T-helper 2 cell treated with Interferon-gamma antibody and Interleukin-4, amounts not matched to agents 100 ng/mL and 5 ng/mL, for 36 hours (primary cell): ENCODE measurements around the gene SFXN3. TPM values are rescaled to one million over a fixed set of nuclear protein-coding genes. Genes with fewer than 3 reads are reported as not detected.

Source experiments
- intact Hi-C: fragments of 100-400 bp; cut with micrococcal nuclease; formaldehyde crosslinking; loops from one replicate; pipeline ENCODE4 v1.15.1; 2023
- total RNA-seq: library from RNA; stranded (reverse); gene quantifications from 2 replicates; pipeline ENCODE4 v1.2.3, GENCODE V29; 2022

SFXN3 gene
- total RNA-seq, 1 donor from 2014 or later, result 29.2 TPM

DNA sequence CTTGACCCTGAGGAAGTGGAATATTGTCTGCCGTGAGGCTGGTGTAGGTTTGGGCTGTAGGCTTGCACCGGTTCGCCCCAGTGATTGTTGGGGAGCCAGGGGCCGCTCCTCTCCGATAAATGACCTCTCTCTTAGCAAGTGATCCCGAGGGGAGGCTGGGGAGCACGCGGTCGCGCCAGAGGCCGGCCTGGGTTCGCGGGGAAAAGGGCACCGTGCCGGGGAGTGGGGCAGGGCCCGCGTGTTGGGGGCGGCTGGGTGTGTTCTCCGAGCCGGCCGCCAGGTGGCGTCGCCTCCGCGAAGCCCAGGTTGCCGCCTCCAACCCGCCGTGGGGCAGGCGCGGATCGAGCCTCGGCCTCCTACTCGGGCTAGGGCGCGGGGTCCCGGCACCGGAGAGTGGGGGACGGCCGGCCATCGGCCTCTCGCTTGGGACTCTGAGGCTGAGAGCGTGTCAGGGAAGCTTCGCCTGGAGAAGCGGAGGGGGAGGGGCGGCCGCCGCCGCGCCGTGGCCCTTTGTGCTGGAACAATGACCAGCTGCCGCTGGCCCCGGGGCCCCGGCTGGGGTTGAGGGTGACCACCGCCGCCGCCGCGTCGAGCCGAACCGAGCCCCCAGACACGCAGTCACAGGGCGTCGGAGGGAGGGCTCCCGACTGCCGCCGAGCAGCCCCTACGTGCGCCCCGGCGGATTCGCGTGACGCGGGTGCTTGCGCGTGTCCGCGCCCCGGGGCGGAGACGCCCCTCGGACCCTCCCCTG lies 31.9 kb upstream of the SFXN3 start:
- intact Hi-C loops, result loop anchor here (1.0 kb wide), 2 partner anchors 14 to 32 kb away; partner anchors contain the start of genes PDZD7 and SFXN3

GRCh38 chr10:100999742-101000126 lies 31.3 kb upstream of the SFXN3 start, which contains the start of gene LZTS2:
TSS of gene LZTS2 (plus strand) at chr10:100999808. CDS start at chr10:101002539, 2,731 bp downstream.
- intact Hi-C loops, result loop anchor here (1.0 kb wide), 2 partner anchors 14 to 32 kb away; partner anchors contain the start of genes PDZD7 and SFXN3

GRCh38 chr10:101000127-101000914 lies 30.7 kb upstream of the SFXN3 start:
- intact Hi-C loops, result no loop called here

GRCh38 chr10:101000915-101001658 lies 29.9 kb upstream of the SFXN3 start:
- intact Hi-C loops, result no loop called here

DNA sequence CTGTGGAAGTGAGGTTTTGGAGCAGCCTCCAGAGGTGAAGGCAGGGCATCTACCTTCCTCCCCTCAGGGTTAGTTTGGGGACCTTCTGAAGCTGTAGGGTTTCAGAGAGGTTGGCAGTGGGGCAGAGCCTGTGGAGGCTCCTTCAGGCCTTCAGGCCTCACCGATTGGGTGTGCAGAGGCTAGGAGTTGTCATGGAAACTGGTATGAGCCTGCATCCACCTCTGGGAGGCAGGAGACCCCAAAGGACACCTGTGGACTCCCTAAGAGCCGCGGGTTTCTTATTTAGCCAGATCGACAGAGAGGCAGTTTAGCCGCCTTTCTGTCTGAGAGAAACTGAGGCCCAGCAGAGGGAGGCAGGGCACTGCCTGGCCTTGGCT lies 29.4 kb upstream of the SFXN3 start:
- intact Hi-C loops, result no loop called here

DNA sequence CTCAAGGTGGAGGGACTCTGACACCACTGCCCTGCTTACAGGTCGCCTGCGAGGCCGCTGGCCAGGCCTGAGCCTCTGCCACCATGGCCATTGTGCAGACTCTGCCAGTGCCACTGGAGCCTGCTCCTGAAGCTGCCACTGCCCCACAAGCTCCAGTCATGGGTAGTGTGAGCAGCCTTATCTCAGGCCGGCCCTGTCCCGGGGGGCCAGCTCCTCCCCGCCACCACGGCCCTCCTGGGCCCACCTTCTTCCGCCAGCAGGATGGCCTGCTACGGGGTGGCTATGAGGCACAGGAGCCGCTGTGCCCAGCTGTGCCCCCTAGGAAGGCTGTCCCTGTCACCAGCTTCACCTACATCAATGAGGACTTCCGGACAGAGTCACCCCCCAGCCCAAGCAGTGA lies 28.6 kb upstream of the SFXN3 start:
- intact Hi-C loops, result no loop called here

GRCh38 chr10:101003639-101004206 lies 27.3 kb upstream of the SFXN3 start:
- intact Hi-C loops, result no loop called here

DNA sequence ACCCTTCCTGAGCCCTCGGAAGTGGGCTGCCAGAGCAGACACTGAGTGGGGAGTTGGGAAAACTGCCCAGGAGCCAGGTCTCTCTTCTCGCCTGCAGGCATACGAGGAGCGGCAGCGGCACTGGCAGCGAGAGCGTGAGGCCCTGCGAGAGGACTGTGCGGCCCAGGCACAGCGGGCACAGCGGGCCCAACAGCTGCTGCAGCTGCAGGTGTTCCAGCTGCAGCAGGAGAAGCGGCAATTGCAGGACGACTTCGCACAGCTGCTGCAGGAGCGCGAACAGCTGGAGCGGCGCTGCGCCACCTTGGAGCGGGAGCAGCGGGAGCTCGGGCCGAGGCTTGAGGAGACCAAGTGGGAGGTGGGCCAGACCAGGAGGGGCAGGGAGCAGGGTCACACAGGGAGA lies 25.7 kb upstream of the SFXN3 start:
- intact Hi-C loops, result no loop called here

DNA sequence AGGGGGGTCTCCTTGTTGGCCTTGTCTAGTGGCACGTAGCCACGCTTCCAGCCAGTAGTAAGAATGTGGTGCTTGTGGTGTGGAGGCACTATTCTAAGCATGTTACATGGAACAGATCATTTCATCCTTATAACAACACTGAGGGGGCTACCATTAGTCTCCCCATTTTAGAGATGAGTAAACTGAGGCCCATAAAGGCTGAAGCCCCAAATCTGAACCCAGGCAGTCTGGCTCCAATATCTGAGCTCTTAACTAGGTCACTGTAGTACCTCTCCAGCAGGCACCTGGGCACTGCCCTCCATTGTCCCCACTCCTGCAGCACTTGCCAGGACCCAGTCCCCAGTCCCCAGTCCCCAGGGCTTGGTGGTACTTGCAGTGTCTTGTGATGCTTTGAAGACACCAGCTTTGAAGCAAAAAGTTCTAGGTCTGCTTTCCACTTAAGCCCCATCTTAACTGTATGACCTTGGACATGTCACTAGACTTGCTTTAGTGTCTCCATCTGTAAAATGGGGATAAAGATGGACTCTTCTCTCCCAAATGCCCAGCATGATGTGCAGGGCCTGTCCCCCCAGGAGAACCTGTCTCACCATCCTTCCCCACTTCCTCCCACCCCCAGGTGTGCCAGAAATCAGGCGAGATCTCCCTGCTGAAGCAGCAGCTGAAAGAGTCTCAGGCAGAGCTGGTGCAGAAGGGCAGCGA lies 25.0 kb upstream of the SFXN3 start:
- intact Hi-C loops, result no loop called here

DNA sequence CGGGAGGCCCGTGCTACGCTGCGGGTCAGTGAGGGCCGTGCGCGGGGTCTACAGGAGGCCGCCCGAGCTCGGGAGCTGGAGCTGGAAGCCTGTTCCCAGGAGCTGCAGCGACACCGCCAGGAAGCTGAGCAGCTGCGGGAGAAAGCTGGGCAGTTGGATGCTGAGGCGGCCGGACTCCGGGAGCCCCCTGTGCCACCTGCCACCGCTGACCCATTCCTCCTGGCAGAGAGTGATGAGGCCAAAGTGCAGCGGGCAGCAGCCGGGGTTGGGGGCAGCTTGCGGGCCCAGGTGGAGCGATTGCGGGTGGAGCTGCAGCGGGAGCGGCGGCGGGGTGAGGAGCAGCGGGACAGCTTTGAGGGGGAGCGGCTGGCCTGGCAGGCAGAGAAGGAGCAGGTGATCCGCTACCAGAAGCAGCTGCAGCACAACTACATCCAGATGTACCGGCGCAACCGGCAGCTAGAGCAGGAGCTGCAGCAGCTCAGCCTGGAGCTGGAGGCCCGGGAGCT lies 24.4 kb upstream of the SFXN3 start:
- intact Hi-C loops, result no loop called here

DNA sequence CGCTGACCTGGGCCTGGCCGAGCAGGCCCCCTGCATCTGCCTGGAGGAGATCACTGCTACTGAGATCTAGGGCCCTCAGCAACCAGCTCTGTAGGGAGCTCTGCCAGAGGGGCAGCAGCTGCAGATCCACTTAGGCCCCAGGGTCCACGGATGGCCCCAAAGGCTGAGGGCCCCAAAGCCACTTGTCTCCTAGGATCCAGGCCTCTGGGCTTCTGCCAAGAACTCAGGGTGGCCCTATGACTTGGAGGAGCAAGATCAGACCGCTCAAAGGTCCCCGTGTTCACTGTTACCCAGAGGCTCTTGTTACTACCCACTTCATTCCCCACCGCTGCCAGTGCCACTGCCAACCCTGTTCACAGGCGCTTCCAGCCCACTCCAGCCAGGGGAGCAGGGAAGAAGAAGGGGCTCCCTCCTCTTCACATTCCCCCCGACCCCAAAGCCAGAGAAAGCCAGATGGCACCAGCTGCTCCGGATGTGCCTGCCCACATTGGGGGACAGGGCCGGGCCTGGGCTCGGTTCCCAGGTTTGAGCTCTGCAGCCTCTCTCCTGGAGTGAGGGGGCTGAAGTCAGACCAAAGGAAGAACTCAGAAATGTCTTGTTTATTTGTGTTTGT lies 23.8 kb upstream of the SFXN3 start:
- intact Hi-C loops, result no loop called here

DNA sequence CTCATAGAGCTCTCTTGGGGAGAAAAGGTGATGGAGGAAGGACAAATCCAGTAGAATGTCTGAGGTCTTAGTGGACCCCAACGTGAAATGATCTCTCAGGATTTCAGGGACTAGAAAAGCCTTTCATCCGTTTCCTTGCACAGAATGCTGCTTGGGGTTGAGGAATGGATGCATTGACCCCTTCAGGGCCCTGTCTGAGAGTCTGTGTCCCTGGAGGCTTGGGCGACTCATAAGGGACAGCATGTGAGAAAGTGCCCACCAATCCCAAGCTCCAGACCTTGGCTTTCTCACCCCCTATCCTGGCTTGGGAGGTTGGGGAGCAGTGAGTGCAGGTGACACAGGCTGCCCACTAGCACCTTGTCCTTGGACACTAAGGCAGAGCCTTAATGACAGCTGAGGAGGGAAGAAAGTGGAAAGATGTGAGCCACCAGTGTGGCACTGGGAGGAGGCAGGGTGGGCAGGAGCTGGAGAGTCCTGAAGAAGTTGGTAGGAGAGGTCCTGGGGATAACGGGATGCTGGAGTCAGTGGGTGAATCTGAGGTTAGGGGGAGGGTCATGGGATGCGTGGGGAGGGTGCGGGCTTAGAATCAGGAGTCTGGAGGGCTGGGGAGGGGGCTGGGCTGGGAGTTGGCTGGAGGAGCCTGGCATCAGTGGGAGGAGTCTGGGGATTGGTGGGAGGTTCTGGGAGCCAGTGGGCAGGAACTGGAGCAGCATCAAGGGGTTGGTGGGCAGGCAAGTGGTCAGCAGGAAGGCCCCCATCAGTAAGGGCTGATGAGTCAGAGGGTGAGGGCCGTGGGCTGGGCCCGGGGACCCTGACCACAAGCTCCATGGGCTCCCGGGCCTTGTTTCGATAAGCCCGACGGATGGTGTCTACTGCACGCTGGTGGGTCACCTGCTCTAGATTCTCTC lies 22.9 kb upstream of the SFXN3 start:
- intact Hi-C loops, result no loop called here

- intact Hi-C loops, result no loop called here
Measured at GRCh38 chr10:101008823-101009423, 22.1 kb upstream of the SFXN3 start.

DNA sequence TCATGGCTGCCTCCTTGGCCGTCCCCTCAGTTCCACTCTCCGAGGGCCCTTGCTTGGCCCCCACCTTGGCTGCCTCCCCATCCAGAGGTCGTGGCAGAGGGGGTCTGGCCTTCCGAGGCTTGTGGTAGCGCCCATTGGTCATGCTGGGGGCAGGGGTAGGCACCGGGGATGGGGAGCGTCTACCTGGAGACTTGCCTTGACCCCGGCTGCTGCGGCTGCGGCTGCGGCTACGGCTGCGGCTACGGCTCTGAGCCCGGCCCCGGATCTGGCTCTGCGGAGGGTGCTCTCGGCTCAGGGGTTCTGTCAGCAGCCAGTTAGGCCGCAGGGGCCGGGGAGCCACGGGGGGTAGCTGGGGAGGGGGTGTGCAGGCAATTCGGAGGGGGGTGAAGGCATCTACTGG lies 20.7 kb upstream of the SFXN3 start:
- intact Hi-C loops, result no loop called here

GRCh38 chr10:101011517-101012423 lies 19.3 kb upstream of the SFXN3 start:
- intact Hi-C loops, result no loop called here

GRCh38 chr10:101012525-101013364 lies 18.3 kb upstream of the SFXN3 start:
- intact Hi-C loops, result loop anchor here (1.0 kb wide), 1 partner anchor 13 kb away; the partner anchor contains the start of gene LZTS2
